AG08396 (cell line): ENCODE measurements around the gene SLC23A2.
A peak's percentile ranks its signal among the peaks of the same experiment; 100 is the strongest.
"Not testable (repeated sequence)": the region's sequence is repeated elsewhere in the genome, so short reads cannot be mapped to it uniquely, and the experiment has no call there.

Experiments
- DNase-seq: peaks from one replicate; pipeline ENCODE4 v3.0.0; 2012; ENCODE audit warnings: low spot score, mixed read lengths

SLC23A2 gene

GRCh38 chr20:5008759-5009158 is 7.4 kb upstream of the SLC23A2 start:
- DNase-seq = no peak

DNA sequence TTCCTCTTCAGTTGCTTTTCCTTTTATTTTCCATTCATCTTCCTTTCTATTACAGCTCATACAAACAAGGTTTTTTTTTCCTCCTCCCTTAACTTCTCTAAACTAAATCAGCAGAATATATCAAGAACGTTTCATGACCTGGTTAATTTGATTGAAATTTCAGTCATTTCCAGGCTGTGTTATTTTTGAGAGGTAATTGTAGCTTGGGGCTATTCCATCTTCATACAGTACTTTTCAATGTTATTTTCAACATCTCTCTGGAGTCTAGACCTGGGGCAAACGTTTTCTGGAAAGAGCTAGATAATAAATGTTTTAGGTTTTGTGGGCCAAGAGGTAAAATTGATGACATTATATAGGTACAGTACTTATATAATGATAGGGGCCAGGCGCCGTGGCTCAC is 4.0 kb upstream of the SLC23A2 start:
- no peak for DNase-seq

GRCh38 chr20:5004825-5005224 is 3.5 kb upstream of the SLC23A2 start:
- DNase-seq = not testable (repeated sequence)

- no peak for DNase-seq
These were observed 2.3 kb upstream of the SLC23A2 start for GRCh38 chr20:5003626-5004025.

DNA sequence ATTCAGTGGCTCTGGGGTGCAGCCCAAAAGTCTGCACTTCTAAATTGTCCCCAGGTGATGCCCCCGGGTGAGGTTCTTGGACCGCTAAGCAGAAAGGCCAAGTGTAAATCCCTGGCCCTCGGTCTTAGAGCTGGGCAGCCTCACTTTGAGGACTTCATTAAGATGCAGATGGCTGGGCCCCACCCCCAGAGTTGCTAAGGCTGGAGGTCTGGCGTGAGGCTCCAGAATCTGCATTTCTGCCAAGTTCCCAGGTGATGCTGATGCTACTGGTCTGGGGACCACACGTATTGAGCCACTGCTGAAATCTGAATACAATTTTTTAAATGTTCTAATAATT is 735 bp upstream of the SLC23A2 start:
- DNase-seq = no peak

DNA sequence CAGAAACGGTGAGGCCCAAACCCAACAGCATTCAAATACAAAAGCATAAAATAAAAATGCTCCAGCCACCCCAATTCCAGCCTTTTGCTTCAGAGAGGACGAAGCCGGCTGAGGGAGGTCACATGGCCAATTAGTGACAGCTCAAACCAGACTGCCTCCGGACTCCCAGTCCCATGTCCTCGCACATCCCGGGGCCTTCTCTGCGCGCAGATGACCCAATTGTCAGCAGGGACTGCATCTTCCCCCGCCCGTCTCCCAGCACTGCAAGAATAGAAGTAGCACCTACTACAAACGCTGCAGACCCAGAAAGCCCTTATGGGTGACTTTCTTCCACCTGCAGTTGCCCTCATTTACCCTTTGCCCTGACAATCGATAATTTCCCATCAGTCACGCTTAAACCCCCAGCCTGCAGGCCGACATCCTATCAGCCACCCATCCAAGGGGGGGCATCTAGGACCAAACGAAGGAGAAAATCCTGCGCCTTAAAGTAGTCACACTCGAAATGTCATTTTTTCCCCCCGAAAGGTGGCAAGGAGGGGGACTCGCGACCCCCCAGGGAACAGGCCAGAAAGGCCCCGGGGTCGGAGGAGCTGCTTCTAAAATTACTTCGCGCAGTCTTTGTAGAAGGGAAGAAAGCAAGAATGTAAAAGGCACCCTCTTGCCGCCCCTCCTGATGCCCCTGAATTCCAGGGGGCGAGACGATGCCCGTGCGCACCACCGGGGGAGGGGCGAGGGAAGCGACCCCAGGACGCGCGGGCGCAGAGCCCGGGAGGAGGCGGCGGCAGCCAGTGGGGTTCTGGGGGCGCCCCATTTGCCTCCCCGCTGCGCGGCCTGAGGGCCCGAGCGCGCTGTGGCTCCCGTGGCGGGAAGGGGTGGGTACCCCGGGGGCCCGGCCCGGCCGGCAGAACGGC is 792 bp downstream of the SLC23A2 start:
- DNase-seq = peak; percentile 63

GRCh38 chr20:4999788-5000187 is 1.5 kb downstream of the SLC23A2 start:
- no peak for DNase-seq

DNA sequence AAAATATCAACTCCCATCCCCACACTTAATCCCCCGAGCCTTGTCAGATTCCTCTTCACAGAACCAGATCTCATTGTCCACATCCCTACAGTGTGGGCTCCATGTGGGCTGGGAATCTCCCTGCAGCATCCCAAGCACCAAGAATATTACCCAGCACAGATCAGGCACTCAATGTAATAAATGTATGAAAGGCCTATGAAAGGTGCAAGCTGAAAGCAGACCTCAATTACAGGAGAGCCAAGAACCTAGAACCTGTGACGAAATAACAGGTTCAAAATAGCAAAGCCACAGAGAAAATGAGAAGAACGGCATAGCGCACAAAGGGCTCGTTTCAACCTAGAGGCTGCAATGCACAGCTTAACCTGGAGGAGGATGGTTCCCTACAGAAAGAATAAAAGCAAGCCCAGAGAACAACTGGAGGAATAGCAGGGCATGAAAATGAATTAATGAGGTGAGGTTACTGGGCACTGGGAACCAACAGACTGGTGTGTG is 3.1 kb downstream of the SLC23A2 start:
- no peak for DNase-seq

- DNase-seq = no peak
These were observed 4.1 kb downstream of the SLC23A2 start for GRCh38 chr20:4997222-4997621.

- no peak for DNase-seq
These were observed 11.7 kb downstream of the SLC23A2 start for GRCh38 chr20:4989570-4989969.

GRCh38 chr20:4987130-4987529 is 14.2 kb downstream of the SLC23A2 start:
- no peak for DNase-seq

GRCh38 chr20:4985658-4986057 is 15.7 kb downstream of the SLC23A2 start:
- DNase-seq = no peak

DNA sequence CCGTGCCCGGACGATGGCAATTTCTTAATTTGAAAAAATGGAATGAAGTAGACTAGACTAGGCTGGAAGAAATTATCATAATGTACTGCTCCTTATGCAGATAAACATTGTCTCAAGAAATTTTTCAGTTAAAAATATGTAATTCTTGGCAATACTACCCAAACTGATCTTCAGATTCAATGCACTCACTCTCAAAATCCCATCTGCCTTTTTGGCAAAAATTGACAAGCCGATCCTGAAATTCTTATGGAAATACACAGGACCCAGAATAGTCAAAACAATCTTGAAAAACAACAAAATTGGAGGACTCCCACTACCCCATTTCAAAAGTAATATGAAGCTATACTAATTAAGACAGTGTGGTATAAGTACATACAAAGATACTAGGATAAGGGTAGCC is 19.0 kb downstream of the SLC23A2 start:
- DNase-seq = no peak

DNA sequence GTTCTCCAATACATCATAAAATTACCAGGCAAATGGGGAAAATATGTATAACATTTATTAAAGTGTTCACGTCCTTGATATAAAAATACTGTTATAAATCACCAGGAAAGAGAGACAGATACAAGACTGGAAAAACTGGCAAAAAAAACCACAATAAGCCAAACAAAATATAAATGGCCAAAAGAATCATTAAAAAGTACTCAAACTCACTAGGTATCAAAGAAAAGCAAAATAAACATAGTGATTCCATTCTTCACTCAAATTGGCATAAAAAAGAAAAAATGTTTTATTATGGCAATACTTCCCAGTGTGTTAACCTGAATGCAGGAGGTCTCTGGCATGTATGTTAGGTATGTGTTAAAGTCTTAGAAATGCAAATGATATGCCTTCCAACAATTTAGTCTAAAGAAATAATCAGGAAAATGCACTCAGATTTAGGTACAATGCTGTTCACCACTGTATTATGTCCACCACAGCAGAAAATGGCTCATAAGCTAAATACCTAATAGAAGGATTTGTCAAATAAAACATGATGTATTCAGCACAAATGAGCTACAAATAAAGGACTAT is 21.4 kb downstream of the SLC23A2 start:
- DNase-seq = no peak

GRCh38 chr20:4978050-4978918 is 23.0 kb downstream of the SLC23A2 start:
- DNase-seq = no peak

- not testable (repeated sequence) for DNase-seq
These were observed 25.3 kb downstream of the SLC23A2 start for GRCh38 chr20:4976014-4976413.

- DNase-seq = peak; percentile 71
These were observed 27.8 kb downstream of the SLC23A2 start for GRCh38 chr20:4973330-4974097.

DNA sequence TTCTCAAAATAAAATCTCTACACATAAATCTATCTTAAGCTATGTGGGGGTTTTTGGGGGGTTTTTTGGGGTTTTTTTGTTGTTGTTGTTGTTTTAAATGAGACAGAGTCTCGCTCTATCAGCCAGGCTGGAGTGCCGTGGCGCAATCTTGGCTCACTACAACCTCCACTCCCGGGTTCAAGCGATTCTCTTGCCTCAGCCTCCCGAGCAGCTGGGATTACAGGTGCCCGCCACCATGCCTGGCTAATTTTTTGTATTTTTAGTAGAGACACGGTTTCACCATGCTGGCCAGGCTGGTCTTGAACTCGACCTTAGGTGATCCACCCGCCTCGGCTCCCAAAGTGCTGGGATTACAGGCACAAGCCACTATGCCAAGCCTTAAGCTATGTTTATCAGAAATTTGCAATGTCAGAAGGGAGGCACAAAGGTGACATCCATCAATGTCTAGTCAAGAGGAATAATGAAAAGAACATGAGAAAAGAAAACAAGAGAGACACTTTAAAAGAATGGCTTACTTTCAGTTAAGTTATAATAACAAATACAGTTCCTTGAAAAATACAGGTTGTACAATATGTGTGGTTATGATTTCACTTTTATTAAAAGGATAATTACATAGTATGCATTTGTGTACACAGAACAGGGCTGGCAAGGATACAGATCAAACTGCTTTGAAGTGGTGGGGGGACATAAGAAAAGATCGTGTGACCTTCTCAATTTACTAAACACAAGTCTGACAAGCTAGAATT is 28.6 kb downstream of the SLC23A2 start:
- DNase-seq = no peak

- no peak for DNase-seq
These were observed 30.2 kb downstream of the SLC23A2 start for GRCh38 chr20:4971064-4971463.

DNA sequence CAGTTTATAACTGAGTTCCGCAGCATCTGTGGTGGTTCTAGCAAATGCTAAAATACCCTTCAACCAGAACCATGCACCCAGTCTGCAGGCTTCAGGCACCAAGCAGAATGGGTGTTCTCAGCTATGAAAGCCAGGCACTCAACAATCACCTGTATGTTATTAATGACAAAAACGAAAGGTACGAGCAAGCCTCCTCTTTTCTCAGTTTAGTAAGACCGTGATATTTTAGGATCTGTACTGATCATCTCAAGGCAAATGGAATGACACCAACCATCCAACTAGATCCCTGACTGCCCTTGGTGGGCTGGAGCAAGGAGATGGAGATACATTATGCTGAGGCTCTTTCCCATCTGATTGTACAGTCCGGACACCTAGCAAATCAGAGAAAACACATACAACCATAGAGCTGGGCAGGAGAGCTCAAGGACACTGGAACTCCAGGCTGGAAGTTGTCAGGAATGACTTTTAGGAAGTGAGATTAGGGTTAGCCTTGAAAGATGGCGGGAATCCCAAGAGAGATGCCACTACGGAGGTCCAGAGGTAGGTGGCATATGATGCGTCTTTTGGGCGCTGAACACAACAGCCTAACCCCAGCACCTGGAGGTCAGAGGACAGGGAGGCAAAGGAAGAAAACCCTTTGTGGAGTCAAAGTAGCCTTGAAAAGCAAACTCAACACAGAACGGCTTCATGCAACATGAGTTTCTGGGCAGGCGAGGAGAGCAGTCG is 33.4 kb downstream of the SLC23A2 start:
- DNase-seq = no peak
